Subcutaneous adipose tissue (tissue), 4 donors: Measurements from ENCODE around the gene KLF1. TPM values are rescaled to one million over a fixed set of nuclear protein-coding genes. Genes with fewer than 3 reads are reported as not detected.

Experiments
- total RNA-seq, 4 donors: library from RNA; depleted of rRNA; stranded (reverse); fragments of >200 nt; gene quantifications; one replicate each; pipeline ENCODE4 v1.1.0, GENCODE V29; 2016
- TF ChIP-seq, protein P1 (sequence below): fragments of 450-650 bp; IDR thresholded peaks from one replicate; pipeline ENCODE4 v1.5.1; 2016; ENCODE audit warnings: low read depth, mild to moderate bottlenecking, control low read depth, antibody characterized with exemption, moderate library complexity

KLF1 gene
- total RNA-seq, 4 donors from 2014 or later = not detected

DNA sequence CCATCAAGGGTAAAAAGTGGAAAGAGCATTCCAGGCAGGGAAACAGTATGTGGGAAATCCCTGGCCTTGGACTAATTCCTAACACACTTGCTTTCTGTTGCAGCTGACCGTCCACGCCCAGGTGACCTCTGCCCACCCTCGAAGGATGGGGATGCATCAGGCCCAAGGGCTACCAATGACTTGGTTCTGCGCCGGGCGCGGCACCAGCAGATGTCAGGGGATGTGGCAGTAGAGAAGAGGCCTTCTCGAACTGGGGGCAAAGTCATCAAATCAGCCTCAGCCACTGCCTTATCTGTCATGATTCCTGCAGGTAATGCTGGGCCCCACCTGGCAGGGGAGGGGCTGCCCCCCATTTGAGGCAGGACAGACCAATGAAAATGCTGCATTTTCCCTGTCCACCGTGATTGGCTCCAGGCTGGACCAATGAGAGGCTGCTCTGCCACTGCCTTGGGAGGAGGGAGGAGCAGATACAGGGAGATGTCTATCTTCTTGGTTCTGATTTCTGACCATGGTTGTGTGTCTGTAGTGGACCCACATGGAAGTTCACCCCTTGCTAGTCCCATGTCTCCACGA is 18.4 kb downstream of the KLF1 start:
- TF ChIP-seq, protein P1, sequence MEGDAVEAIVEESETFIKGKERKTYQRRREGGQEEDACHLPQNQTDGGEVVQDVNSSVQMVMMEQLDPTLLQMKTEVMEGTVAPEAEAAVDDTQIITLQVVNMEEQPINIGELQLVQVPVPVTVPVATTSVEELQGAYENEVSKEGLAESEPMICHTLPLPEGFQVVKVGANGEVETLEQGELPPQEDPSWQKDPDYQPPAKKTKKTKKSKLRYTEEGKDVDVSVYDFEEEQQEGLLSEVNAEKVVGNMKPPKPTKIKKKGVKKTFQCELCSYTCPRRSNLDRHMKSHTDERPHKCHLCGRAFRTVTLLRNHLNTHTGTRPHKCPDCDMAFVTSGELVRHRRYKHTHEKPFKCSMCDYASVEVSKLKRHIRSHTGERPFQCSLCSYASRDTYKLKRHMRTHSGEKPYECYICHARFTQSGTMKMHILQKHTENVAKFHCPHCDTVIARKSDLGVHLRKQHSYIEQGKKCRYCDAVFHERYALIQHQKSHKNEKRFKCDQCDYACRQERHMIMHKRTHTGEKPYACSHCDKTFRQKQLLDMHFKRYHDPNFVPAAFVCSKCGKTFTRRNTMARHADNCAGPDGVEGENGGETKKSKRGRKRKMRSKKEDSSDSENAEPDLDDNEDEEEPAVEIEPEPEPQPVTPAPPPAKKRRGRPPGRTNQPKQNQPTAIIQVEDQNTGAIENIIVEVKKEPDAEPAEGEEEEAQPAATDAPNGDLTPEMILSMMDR = no peak

DNA sequence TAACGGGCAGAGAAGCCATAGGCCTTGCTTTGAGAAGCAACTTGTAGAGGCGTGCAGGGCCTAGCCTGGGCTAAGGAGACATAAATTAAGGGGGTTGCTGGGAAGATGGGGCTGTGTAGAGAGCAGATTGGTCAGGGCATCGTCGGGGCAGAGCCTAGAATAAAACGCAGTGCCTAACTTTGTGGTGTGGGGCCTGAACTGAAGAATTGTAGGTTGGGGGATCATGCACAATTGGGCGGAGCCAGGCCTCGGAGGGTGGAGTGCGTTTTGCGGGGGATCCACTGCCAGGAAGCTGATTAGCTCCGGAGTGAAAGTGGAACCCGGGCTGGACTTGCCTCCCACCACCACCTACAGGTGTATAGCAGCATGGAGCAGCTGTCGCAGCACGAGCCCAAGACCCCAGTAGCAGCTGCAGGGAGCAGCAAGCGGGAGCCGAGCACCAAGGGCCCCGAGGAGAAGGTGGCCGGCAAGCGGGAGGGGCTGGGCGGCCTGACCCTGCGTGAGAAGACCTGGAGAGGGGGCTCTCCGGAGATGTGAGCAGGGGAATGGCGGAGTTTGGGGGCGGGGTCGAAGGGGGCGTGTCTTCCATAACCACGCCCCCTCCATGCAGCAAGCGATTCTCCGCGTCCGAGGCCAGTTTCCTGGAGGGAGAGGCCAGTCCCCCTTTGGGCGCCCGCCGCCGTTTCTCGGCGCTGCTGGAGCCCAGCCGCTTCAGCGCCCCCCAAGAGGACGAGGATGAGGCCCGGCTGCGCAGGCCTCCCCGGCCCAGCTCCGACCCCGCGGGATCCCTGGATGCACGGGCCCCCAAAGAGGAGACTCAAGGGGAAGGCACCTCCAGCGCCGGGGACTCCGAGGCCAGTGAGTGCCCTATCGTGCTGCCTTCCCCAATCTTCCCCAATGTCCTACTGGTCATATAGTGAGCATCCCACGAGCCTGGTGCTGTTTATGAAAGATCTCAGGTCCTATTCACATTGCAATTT is 19.6 kb downstream of the KLF1 start:
- TF ChIP-seq, protein P1 = no peak

DNA sequence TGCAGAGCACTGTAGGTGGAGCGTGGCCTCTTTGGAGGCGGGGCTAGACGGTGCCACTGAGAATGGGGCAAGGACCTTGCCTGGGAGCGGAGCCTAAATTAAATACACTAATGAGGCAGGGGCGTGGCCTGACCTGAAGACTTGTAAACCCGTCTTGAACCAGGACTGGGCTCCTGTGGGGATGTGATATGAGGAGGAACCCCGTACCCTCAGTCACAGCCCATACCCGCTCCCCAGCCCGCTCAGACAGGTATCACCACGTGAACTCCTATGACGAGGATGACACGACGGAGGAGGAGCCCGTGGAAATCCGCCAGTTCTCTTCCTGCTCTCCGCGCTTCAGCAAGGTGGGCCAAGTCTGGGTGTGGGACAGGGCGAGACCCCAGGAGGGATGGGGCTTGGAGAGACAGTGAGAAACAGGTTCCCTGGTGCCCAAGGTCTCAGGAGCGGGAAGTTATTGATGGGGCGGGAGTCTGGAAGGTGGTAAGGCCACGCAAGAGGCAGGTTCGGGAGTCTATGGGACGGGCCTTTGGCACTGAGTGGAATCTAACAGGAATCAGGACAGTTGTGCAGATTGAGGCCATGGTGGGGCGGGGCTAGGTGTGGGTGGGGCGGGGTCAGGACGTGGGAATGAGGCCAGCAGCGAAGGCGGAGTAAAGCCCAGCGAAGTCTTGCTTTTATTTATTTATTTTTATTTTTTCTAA is 20.4 kb downstream of the KLF1 start:
- TF ChIP-seq, protein P1 = no peak

DNA sequence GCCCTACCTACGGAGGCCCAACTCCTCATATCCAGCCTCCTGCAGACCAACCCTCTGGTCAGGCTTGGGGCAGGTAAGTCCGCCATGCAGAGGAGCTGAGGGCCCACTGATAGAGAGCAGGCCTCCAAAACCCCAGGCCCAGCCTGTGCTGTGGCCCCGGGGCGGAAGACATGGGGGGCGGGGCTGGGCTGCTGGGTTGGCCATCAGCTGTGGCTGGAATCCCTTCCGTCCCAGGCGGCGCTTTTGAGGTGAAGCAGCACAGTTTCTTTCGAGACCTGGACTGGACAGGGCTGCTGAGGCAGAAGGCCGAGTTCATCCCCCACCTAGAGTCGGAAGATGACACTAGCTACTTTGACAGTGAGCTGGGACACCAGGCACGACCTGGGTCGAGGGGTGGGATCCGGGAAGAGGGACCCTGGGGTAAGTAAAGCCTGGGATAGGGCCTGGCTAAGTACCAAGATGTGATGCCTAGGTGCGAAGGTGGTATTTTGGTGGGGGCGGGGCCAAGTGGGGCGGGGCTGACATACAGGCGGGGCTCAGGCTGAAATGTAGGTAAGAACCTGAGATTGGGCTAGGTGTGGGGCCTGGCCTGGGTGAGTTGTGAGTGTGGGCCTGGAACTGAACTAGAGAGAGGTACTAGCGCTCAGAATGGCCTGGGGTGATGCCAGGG is 21.1 kb downstream of the KLF1 start:
- TF ChIP-seq, protein P1 = no peak

DNA sequence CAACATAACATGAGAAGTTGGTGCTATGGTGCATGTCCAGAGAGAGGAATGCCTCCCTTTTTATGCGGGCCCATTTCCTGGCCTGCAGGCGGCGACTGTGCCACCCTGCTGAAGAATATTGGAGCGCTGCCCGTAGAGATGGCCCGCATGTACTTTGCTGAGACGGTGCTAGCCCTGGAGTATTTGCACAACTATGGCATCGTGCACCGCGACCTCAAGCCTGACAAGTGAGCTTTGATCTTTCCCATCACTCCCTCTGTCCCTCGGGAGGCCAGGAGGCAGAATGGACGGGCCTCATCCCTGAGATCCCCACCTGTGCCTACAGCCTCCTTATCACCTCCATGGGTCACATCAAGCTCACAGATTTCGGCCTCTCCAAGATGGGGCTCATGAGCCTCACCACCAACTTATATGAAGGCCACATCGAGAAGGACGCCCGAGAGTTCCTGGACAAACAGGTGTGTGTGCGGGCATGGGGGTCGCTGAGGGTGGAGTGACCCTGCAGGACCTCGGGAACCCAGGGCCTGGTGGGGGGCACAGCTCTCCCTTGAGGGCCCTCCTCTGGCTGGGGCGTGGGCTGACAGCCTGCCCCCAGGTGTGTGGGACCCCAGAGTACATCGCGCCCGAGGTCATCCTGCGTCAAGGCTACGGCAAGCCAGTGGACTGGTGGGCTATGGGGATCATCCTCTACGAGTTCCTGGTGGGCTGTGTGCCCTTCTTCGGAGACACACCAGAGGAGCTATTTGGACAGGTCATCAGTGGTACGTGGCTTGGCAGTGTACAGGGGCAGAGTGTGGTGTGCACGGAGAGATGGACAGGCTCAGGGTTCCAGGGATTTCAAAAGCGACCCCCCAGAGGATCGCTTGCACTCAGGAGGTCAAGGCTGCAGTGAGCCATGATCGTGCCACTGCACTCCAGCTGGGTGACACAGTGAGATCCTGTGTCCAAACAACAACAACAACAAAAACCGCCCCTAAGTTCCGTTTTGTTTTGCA is 22.0 kb downstream of the KLF1 start:
- TF ChIP-seq, protein P1 = no peak

DNA sequence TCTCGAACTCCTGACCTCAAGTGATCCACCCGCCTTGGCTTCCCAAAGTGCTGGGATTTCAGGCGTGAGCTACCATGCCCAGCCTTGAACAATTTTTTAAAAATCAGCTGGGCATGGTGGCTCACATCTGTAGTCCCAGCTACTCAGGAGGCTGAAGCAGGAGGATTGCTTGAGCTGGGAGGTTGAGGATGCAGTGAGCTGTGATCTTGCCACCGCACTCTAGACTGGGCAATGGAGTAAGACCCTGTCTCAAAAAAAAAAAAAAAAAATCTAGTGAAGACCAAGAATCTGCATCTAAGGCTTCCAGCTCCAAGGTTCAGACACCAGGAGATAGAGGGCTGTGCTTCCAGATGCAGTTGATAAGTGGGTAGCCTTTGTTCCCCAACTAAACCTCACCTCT is 22.9 kb downstream of the KLF1 start:
- TF ChIP-seq, protein P1 = no peak
